GM21360 (cell line): ENCODE measurements around the gene KAT2A.

Experiments used
- ATAC-seq: cut with Tn5 transposase; IDR thresholded peaks from one replicate; pipeline ENCODE4 v1.9.1; 2021; ENCODE audit warnings: mild to moderate bottlenecking, moderate library complexity; ENCODE audit not compliant: unreplicated experiment

The KAT2A gene

GRCh38 chr17:42116705-42117396 is 4.3 kb downstream of the KAT2A start:
- ATAC-seq: no peak

- ATAC-seq: no peak
These were observed 7.0 kb downstream of the KAT2A start for GRCh38 chr17:42114118-42114517.

- no peak for ATAC-seq
These were observed 7.7 kb downstream of the KAT2A start for GRCh38 chr17:42113293-42114069.

- ATAC-seq: peak; percentile 40
These were observed 8.5 kb downstream of the KAT2A start, which contains the start of gene DHX58 for GRCh38 chr17:42112552-42113176. Gene DHX58 (minus strand): TSS chr17:42112714. CDS start chr17:42111892, 822 bp downstream.

GRCh38 chr17:42111871-42112551 is 9.2 kb downstream of the KAT2A start:
- no peak for ATAC-seq

GRCh38 chr17:42111265-42111636 is 9.9 kb downstream of the KAT2A start:
- ATAC-seq: no peak

- no peak for ATAC-seq
These were observed 10.6 kb downstream of the KAT2A start for GRCh38 chr17:42110301-42111264.

- ATAC-seq: no peak
These were observed 12.1 kb downstream of the KAT2A start for GRCh38 chr17:42109086-42109485.

GRCh38 chr17:42107597-42108576 is 13.3 kb downstream of the KAT2A start:
- ATAC-seq: no peak

- ATAC-seq: no peak
These were observed 14.0 kb downstream of the KAT2A start for GRCh38 chr17:42107124-42107523.

GRCh38 chr17:42106009-42106408 is 15.2 kb downstream of the KAT2A start:
- ATAC-seq: no peak

- ATAC-seq: no peak
These were observed 16.9 kb downstream of the KAT2A start for GRCh38 chr17:42104264-42104663.

- ATAC-seq: no peak
These were observed 17.8 kb downstream of the KAT2A start for GRCh38 chr17:42103221-42103954.

- ATAC-seq: no peak
These were observed 19.5 kb downstream of the KAT2A start for GRCh38 chr17:42101513-42102292.

- ATAC-seq: no peak
These were observed 22.3 kb downstream of the KAT2A start for GRCh38 chr17:42098730-42099399.

- no peak for ATAC-seq
These were observed 23.2 kb downstream of the KAT2A start, which contains the start of gene ZNF385C for GRCh38 chr17:42097691-42098631. Gene ZNF385C (minus strand): TSS chr17:42098473. CDS start chr17:42063056, 35,417 bp downstream.
